Measurements from ENCODE around the gene ANKRD53. TPM values are rescaled to one million over a fixed set of nuclear protein-coding genes. Genes with fewer than 3 reads are reported as not detected.

The ANKRD53 gene
- total and polyA plus RNA-seq, 2 donors (not counting 3 experiments of a cell fraction or from before 2014, with no cell fraction given): 1.3 to 1.4 TPM

DNA sequence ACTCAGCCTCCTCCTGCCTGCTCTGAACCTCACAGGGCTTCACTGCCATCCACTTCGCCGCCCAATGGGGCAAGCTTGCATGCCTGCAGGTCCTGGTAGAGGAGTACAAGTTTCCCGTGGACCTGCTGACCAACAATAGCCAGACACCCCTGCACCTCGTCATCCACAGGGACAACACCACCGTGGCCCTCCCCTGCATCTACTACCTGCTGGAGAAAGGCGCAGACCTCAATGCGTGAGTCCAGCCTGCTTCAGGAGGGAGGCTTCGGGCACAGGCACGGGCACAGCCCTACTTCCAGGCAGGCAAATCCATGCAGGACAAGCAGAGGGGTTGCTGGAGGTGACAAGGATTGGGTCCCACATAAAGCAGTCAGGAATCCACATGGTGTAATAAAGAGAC, 1.2 kb downstream of the ANKRD53 start:
- Histone ChIP-seq H3K4me1 (ENCODE audit: control insufficient read depth, extremely low read depth, insufficient read depth, low read length) (peaks cover 13% of the 10 kb centered on the region), H3K9me3 (replicated peaks; ENCODE audit: control insufficient read depth, insufficient read depth, low read length) (no peaks in the 10 kb centered on the region), H4K20me1 (replicated peaks; ENCODE audit: control insufficient read depth, extremely low read depth, insufficient read depth, low read length) (no peaks in the 10 kb centered on the region), H3K27ac (ENCODE audit: insufficient read depth, low read depth, low read length) (no peak overlapping the region), H3K9me1 (replicated peaks; ENCODE audit: control insufficient read depth, extremely low read depth, insufficient read depth, low read length) (no peaks in the 10 kb centered on the region), H3K4me2 (ENCODE audit: insufficient read depth, low read length) (no peak overlapping the region), H3K9ac (replicated peaks; ENCODE audit: extremely low read depth, insufficient read depth, low read length) (no peak overlapping the region), H3K27me3 (ENCODE audit: control insufficient read depth in 2 of 2, insufficient read depth in 2 of 2, low read length in 2 of 2) (peaks cover 0 to 2% of the 10 kb centered on the region in 2 experiments), H3K36me3 (ENCODE audit: control insufficient read depth in 2 of 2, extremely low read depth in 1 of 2, insufficient read depth in 2 of 2, low read length in 2 of 2) (no peaks in the 10 kb centered on the region), H2AFZ (ENCODE audit: low read depth, low read length) (no peak overlapping the region), H3K79me2 (ENCODE audit: control insufficient read depth, insufficient read depth, low read length) (no peaks in the 10 kb centered on the region), H3K4me3 (replicated peaks in 1 of 3; ENCODE audit: insufficient read depth in 1 of 3, low read depth in 1 of 3, low read length in 3 of 3) (no peak overlapping the region)
- FAIRE-seq: no peak
- no peak for TF ChIP-seq EZH2 (IDR thresholded peaks at IDR 0.05; ENCODE audit: borderline replicate concordance, low read depth, low read length, severe bottlenecking)
- TF ChIP-seq MYC (IDR thresholded peaks at IDR 0.05; ENCODE audit: low read depth, low read length): no peak
- no peak for TF ChIP-seq FOS (IDR thresholded peaks at IDR 0.05; ENCODE audit: borderline replicate concordance, insufficient read depth, low read length)
- TF ChIP-seq POLR2AphosphoS5 (IDR thresholded peaks at IDR 0.05; ENCODE audit: insufficient read depth, low read depth, low read length): no peak
- TF ChIP-seq, protein P1, sequence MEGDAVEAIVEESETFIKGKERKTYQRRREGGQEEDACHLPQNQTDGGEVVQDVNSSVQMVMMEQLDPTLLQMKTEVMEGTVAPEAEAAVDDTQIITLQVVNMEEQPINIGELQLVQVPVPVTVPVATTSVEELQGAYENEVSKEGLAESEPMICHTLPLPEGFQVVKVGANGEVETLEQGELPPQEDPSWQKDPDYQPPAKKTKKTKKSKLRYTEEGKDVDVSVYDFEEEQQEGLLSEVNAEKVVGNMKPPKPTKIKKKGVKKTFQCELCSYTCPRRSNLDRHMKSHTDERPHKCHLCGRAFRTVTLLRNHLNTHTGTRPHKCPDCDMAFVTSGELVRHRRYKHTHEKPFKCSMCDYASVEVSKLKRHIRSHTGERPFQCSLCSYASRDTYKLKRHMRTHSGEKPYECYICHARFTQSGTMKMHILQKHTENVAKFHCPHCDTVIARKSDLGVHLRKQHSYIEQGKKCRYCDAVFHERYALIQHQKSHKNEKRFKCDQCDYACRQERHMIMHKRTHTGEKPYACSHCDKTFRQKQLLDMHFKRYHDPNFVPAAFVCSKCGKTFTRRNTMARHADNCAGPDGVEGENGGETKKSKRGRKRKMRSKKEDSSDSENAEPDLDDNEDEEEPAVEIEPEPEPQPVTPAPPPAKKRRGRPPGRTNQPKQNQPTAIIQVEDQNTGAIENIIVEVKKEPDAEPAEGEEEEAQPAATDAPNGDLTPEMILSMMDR (IDR thresholded peaks at IDR 0.05; ENCODE audit: extremely low read depth in 1 of 2, insufficient read depth in 1 of 2, low read depth in 1 of 2, low read length in 2 of 2): no peak
- TF ChIP-seq GATA2 (IDR thresholded peaks at IDR 0.05; ENCODE audit: insufficient read depth, insufficient read length, low read depth, low read length): no peak
- TF ChIP-seq POLR2A (IDR thresholded peaks at IDR 0.05; ENCODE audit: low read depth, low read length): no peak
- TF ChIP-seq JUN (IDR thresholded peaks at IDR 0.05; ENCODE audit: borderline replicate concordance, insufficient read depth, insufficient read length, low read depth): no peak
- TF ChIP-seq, protein P2, sequence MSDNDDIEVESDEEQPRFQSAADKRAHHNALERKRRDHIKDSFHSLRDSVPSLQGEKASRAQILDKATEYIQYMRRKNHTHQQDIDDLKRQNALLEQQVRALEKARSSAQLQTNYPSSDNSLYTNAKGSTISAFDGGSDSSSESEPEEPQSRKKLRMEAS (IDR thresholded peaks at IDR 0.05; ENCODE audit: insufficient read depth, insufficient read length): no peak
- ChIA-PET POLR2A (no interaction called here), CTCF (interaction anchor here (0.6 to 3.9 kb wide), 5 partner anchors 13 to 22 kb away, joined by 4 to 49 read pairs (median 5); no protein-coding TSS in a partner anchor)
- no peak for DNase-seq (ENCODE audit: low read depth, low spot score)
- BruUV-seq (replicated peaks): no TSS peak
- intact Hi-C loops (cut with micrococcal nuclease) (no loop called here), dilution Hi-C loops (cut with MboI; ENCODE audit: extremely low pct_ligation_motif_present, low sequenced_read_pairs) (no loop called here)

Measured in endothelial cell of umbilical vein (primary cell).